Stimulated activated naive CD8-positive, alpha-beta T cell treated with anti-CD3 and anti-CD28 coated beads, Interleukin-15, Interleukin-2, amounts not matched to agents 100 U/mL and 50 U/mL, for 24 hours (primary cell): ENCODE results near the gene SF3B6.
"Not testable (repeated sequence)": the region's sequence is repeated elsewhere in the genome, so short reads cannot be mapped to it uniquely, and the experiment has no call there.

Experiments
- ATAC-seq: fragments of 150-1000 bp; cut with Tn5 transposase; one replicate; pipeline ENCODE4 v1.10.0; 2021
- DNase-seq: peaks from one replicate; pipeline ENCODE4 v3.0.0; 2021

The SF3B6 gene

GRCh38 chr2:24093270-24093669, 17.1 kb upstream of the SF3B6 start:
- not testable (repeated sequence) for DNase-seq, ATAC-seq

GRCh38 chr2:24088821-24089359, 12.8 kb upstream of the SF3B6 start:
- no peak for ATAC-seq

GRCh38 chr2:24087032-24087431, 10.9 kb upstream of the SF3B6 start:
- no peak for ATAC-seq

More at GRCh38 chr2:24088821-24089359, 12.8 kb upstream of the SF3B6 start:
- no peak for DNase-seq

GRCh38 chr2:24086241-24086640, 10.1 kb upstream of the SF3B6 start:
- no peak for DNase-seq
- no peak for ATAC-seq

More at GRCh38 chr2:24087032-24087431, 10.9 kb upstream of the SF3B6 start:
- no peak for DNase-seq

GRCh38 chr2:24085200-24085489, 9.0 kb upstream of the SF3B6 start:
- DNase-seq (no peak), ATAC-seq (no peak)

- ATAC-seq (peak; percentile 98), DNase-seq (peak; percentile 90)
These were observed 8.5 kb upstream of the SF3B6 start, which contains the start of gene TP53I3 for GRCh38 chr2:24084386-24085199. TP53I3 (minus strand) TSS chr2:24084834; CDS start chr2:24084326, 508 bp downstream.

- peak; percentile 54 for DNase-seq
- peak; percentile 61 for ATAC-seq
These were observed 7.7 kb upstream of the SF3B6 start for GRCh38 chr2:24083567-24084385.

- DNase-seq (no peak), ATAC-seq (no peak)
These were observed 6.9 kb upstream of the SF3B6 start for GRCh38 chr2:24082787-24083566.

GRCh38 chr2:24080701-24081100, 4.6 kb upstream of the SF3B6 start:
- DNase-seq (no peak), ATAC-seq (no peak)

GRCh38 chr2:24077879-24078278, 1.8 kb upstream of the SF3B6 start:
- no peak for DNase-seq

GRCh38 chr2:24077535-24077877, 1.4 kb upstream of the SF3B6 start:
- no peak for DNase-seq

More at GRCh38 chr2:24077879-24078278, 1.8 kb upstream of the SF3B6 start:
- ATAC-seq = no peak

GRCh38 chr2:24076849-24077534, 866 bp upstream of the SF3B6 start:
- DNase-seq (peak; percentile 26), ATAC-seq (no peak)

More at GRCh38 chr2:24077535-24077877, 1.4 kb upstream of the SF3B6 start:
- no peak for ATAC-seq

- ATAC-seq (no peak), DNase-seq (no peak)
These were observed 867 bp downstream of the SF3B6 start for GRCh38 chr2:24075259-24075658.

- no peak for ATAC-seq
- no peak for DNase-seq
These were observed 2.3 kb downstream of the SF3B6 start for GRCh38 chr2:24073816-24074215.

GRCh38 chr2:24072259-24072658, 3.9 kb downstream of the SF3B6 start:
- ATAC-seq (no peak), DNase-seq (no peak)

GRCh38 chr2:24065341-24065740, 10.8 kb downstream of the SF3B6 start:
- ATAC-seq (no peak), DNase-seq (no peak)

GRCh38 chr2:24058564-24059271, 17.4 kb downstream of the SF3B6 start:
- ATAC-seq (no peak), DNase-seq (no peak)

- no peak for ATAC-seq
- DNase-seq = no peak
These were observed 20.4 kb downstream of the SF3B6 start for GRCh38 chr2:24055750-24056149.

- no peak for ATAC-seq
- no peak for DNase-seq
These were observed 21.6 kb downstream of the SF3B6 start for GRCh38 chr2:24054366-24055010.

GRCh38 chr2:24052951-24053350, 23.2 kb downstream of the SF3B6 start:
- ATAC-seq = no peak

More at GRCh38 chr2:24052951-24053350, 23.2 kb downstream of the SF3B6 start:
- DNase-seq = no peak
